ENCODE data around the gene ZNF90. TPM values are rescaled to one million over a fixed set of nuclear protein-coding genes. Genes with fewer than 3 reads are reported as not detected.
"Not testable (repeated sequence)": the region's sequence is repeated elsewhere in the genome, so short reads cannot be mapped to it uniquely, and the experiment has no call there.

Gene ZNF90
- total RNA-seq, 1 experiment from 2014 or later = 0.41 TPM

DNA sequence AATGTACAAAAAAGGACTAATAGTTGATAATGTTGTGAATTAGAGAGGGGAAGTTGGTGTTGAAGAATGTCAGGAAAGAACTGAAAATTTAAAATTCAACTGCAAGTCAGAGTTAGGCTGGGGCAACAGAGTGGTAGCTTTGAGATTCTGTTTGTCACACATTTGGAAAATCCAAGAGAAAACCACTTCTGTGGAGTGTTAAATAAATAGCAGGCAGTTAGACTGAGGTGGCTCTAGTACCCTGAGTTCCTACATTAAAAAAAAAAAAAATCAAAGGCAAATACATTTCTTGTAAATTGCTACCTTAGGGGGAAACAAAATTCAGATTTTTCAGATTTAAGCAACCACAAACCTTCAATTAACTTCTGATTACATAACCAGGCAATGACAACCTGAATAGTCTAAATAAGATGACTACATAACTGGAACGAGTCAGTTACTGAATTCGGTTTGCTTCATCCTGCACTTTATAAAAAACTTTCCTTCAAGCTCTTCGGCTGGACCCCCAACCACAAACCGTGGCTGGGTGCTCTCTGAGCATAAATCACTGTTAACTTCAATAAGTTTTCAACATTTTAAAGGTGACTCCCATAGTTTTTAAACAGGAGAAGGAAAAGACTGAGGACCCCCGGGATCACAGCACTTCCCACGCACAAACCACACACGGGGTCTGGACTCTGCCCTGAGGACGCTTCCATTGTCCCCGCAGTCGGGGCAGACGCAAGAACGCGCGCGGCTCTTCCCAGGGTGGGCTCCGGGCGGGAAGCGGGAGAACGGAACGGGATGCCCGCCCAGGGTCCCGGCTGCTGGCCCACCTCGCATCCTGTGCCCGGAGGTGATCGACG lies 39.2 kb upstream of the ZNF90 start:
- no peak overlapping the region for H3K27ac ChIP-seq (ENCODE audit: low read depth, low read length, poor library complexity, severe bottlenecking)
- no peaks in the 10 kb centered on the region for H3K4me1 ChIP-seq (ENCODE audit: insufficient read depth, low read length, poor library complexity, severe bottlenecking)
- peaks cover 12% of the 10 kb centered on the region for H3K9me3 ChIP-seq (ENCODE audit: low read depth, low read length, poor library complexity, severe bottlenecking)
- CTCF ChIA-PET = no interaction called here
- no peaks in the 10 kb centered on the region for H3K27me3 ChIP-seq (replicated peaks; ENCODE audit: insufficient read depth, low read depth, low read length, poor library complexity)
- POLR2A ChIA-PET (ENCODE audit: low non-redundant PET) = no interaction called here
- intact Hi-C loops (cut with micrococcal nuclease; ENCODE audit: unreplicated experiment) = no loop called here
- DNase-seq (ENCODE audit: low spot score) = no peak
- TF ChIP-seq, protein P1, sequence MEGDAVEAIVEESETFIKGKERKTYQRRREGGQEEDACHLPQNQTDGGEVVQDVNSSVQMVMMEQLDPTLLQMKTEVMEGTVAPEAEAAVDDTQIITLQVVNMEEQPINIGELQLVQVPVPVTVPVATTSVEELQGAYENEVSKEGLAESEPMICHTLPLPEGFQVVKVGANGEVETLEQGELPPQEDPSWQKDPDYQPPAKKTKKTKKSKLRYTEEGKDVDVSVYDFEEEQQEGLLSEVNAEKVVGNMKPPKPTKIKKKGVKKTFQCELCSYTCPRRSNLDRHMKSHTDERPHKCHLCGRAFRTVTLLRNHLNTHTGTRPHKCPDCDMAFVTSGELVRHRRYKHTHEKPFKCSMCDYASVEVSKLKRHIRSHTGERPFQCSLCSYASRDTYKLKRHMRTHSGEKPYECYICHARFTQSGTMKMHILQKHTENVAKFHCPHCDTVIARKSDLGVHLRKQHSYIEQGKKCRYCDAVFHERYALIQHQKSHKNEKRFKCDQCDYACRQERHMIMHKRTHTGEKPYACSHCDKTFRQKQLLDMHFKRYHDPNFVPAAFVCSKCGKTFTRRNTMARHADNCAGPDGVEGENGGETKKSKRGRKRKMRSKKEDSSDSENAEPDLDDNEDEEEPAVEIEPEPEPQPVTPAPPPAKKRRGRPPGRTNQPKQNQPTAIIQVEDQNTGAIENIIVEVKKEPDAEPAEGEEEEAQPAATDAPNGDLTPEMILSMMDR (conservative IDR thresholded peaks at IDR 0.05; ENCODE audit: low read depth, low read length) = no peak
- TF ChIP-seq EZH2 (IDR thresholded peaks at IDR 0.05; ENCODE audit: borderline replicate concordance, low read depth, low read length, poor library complexity, severe bottlenecking) = no peak
- no peak overlapping the region for H3K4me3 ChIP-seq (ENCODE audit: low read depth, low read length, poor library complexity, severe bottlenecking)
- no peaks in the 10 kb centered on the region for H3K36me3 ChIP-seq (ENCODE audit: insufficient read depth, low read length, poor library complexity, severe bottlenecking)
- BruUV-seq (replicated peaks) = no TSS peak

- H3K4me3 ChIP-seq (ENCODE audit: low read depth, low read length, poor library complexity, severe bottlenecking) = no peak within 1 kb of the TSS
- H3K27me3 ChIP-seq (replicated peaks; ENCODE audit: insufficient read depth, low read depth, low read length, poor library complexity) = no peaks in the 10 kb centered on the region
- CTCF ChIA-PET = no interaction called here
- H3K9me3 ChIP-seq (ENCODE audit: low read depth, low read length, poor library complexity, severe bottlenecking) = peaks cover 15% of the 10 kb centered on the region
- DNase-seq (ENCODE audit: low spot score) = peak; percentile 7
- H3K27ac ChIP-seq (ENCODE audit: low read depth, low read length, poor library complexity, severe bottlenecking) = no peak within 1 kb of the TSS
- H3K4me1 ChIP-seq (ENCODE audit: insufficient read depth, low read length, poor library complexity, severe bottlenecking) = no peaks in the 10 kb centered on the region
- BruUV-seq (replicated peaks) = no TSS peak
- TF ChIP-seq, protein P1 (conservative IDR thresholded peaks at IDR 0.05; ENCODE audit: low read depth, low read length) = no peak
- no peak for TF ChIP-seq EZH2 (IDR thresholded peaks at IDR 0.05; ENCODE audit: borderline replicate concordance, low read depth, low read length, poor library complexity, severe bottlenecking)
- intact Hi-C loops (cut with micrococcal nuclease; ENCODE audit: unreplicated experiment) = no loop called here
- no peaks in the 10 kb centered on the region for H3K36me3 ChIP-seq (ENCODE audit: insufficient read depth, low read length, poor library complexity, severe bottlenecking)
- POLR2A ChIA-PET (ENCODE audit: low non-redundant PET) = no interaction called here
These were observed 38.5 kb upstream of the ZNF90 start, which contains the start of gene ZNF682 for GRCh38 chr19:20039203-20039723. Gene ZNF682, minus strand, starts transcription at chr19:20039505. Its CDS starts 160 bp downstream, at chr19:20039345.

DNA sequence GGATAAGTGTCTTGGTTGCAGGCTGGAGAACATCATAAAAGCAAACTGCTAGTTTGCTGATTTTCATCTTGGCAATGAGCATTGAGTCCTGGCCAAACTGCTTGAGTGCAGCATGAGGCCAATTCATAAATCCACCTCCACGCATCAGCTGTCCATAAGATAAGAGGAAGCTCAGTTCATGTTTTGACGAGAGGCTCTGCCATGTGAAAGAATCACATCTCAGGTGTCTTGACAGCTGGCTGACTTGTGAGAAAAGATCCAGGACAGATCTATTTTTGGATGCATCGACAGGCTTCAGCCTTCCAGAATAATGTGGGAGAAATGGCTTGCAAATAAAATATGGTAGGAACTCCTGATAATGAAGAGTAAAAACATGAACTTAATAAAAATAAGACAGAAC lies 33.1 kb upstream of the ZNF90 start:
- H3K4me3 ChIP-seq (ENCODE audit: low read depth, low read length, poor library complexity, severe bottlenecking) = no peak overlapping the region
- H3K27me3 ChIP-seq (replicated peaks; ENCODE audit: insufficient read depth, low read depth, low read length, poor library complexity) = no peaks in the 10 kb centered on the region
- no peaks in the 10 kb centered on the region for H3K4me1 ChIP-seq (ENCODE audit: insufficient read depth, low read length, poor library complexity, severe bottlenecking)
- H3K9me3 ChIP-seq (ENCODE audit: low read depth, low read length, poor library complexity, severe bottlenecking) = peaks cover 18% of the 10 kb centered on the region
- ChIA-PET POLR2A (ENCODE audit: low non-redundant PET) (no interaction called here), CTCF (no interaction called here)
- BruUV-seq (replicated peaks) = no TSS peak
- H3K27ac ChIP-seq (ENCODE audit: low read depth, low read length, poor library complexity, severe bottlenecking) = no peak overlapping the region
- no peaks in the 10 kb centered on the region for H3K36me3 ChIP-seq (ENCODE audit: insufficient read depth, low read length, poor library complexity, severe bottlenecking)
- no peak for DNase-seq (ENCODE audit: low spot score)
- no peak for TF ChIP-seq EZH2 (IDR thresholded peaks at IDR 0.05; ENCODE audit: borderline replicate concordance, low read depth, low read length, poor library complexity, severe bottlenecking)
- TF ChIP-seq, protein P1 (conservative IDR thresholded peaks at IDR 0.05; ENCODE audit: low read depth, low read length) = no peak
- intact Hi-C loops (cut with micrococcal nuclease; ENCODE audit: unreplicated experiment) = no loop called here

DNA sequence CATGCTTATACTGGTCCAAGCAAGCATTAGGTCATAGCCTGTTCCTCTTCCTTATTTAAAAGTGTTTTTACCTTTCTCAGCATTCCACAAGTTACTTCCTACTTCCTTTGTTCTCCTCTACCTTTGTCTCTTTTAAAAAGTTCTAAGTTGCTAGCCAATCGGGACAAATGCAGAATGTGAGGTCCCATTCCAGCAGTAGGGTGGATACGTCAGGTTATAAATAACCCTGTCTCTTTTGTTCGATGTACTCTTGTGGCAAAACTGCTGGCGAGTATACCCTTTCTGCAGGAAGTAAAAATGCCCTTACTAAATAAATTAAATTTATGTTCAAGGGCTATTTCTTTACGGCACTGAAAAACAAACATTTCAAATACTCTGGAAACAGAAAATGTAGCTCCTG lies 32.1 kb upstream of the ZNF90 start:
- H3K9me3 ChIP-seq (ENCODE audit: low read depth, low read length, poor library complexity, severe bottlenecking) = peaks cover 18% of the 10 kb centered on the region
- BruUV-seq (replicated peaks); intact Hi-C loops (cut with micrococcal nuclease; ENCODE audit: unreplicated experiment); H3K27ac ChIP-seq (ENCODE audit: low read depth, low read length, poor library complexity, severe bottlenecking); H3K4me3 ChIP-seq (ENCODE audit: low read depth, low read length, poor library complexity, severe bottlenecking); H3K36me3 ChIP-seq (ENCODE audit: insufficient read depth, low read length, poor library complexity, severe bottlenecking); DNase-seq (ENCODE audit: low spot score); CTCF ChIA-PET; H3K27me3 ChIP-seq (replicated peaks; ENCODE audit: insufficient read depth, low read depth, low read length, poor library complexity); H3K4me1 ChIP-seq (ENCODE audit: insufficient read depth, low read length, poor library complexity, severe bottlenecking); POLR2A ChIA-PET (ENCODE audit: low non-redundant PET): not testable (repeated sequence)

All from A673 (cell line).